Skeletal muscle tissue (tissue), 4 donors: ENCODE results near the gene IGFBP1. TPM values are rescaled to one million over a fixed set of nuclear protein-coding genes. Genes with fewer than 3 reads are reported as not detected.

ENCODE experiments used
- H3K27ac ChIP-seq: one replicate; pipeline ENCODE4 v1.7.0; 2013; ENCODE audit warnings: mild to moderate bottlenecking, low read depth, low read length, inconsistent platforms
- H3K27me3 ChIP-seq, 3 donors: one replicate each; pipeline ENCODE4 v1.7.0; 2013; ENCODE audit warnings: low read length in 3 of 3; ENCODE audit not compliant: control insufficient read depth in 3 of 3, insufficient read depth in 3 of 3
- H3K36me3 ChIP-seq, 3 donors: one replicate each; pipeline ENCODE4 v1.7.0; 2013; ENCODE audit warnings: low read length in 3 of 3; ENCODE audit not compliant: control insufficient read depth in 3 of 3, insufficient read depth in 3 of 3
- H3K4me1 ChIP-seq, 3 donors: one replicate each; pipeline ENCODE4 v1.7.0; 2013; ENCODE audit warnings: low read length in 3 of 3, mild to moderate bottlenecking in 3 of 3; ENCODE audit not compliant: control insufficient read depth in 3 of 3, insufficient read depth in 3 of 3
- H3K4me3 ChIP-seq, 3 donors: one replicate each; pipeline ENCODE4 v1.7.0; 2013; ENCODE audit warnings: low read length in 3 of 3
- H3K9ac ChIP-seq, 3 donors: one replicate each; pipeline ENCODE4 v1.7.0; 2013; ENCODE audit warnings: low read length in 3 of 3, mild to moderate bottlenecking in 3 of 3, moderate library complexity in 2 of 3, low read depth in 1 of 3
- H3K9me3 ChIP-seq, 3 donors: one replicate each; pipeline ENCODE4 v1.7.0; 2013; ENCODE audit warnings: low read length in 3 of 3; ENCODE audit not compliant: control insufficient read depth in 3 of 3
- total RNA-seq: library from RNA; depleted of rRNA; stranded (reverse); fragments of >200 nt; gene quantifications from one replicate; pipeline ENCODE4 v1.2.3, GENCODE V29; 2014
- donor health status: Osteomylitis.

IGFBP1 gene
- total RNA-seq, 1 donor from 2014 or later, result not detected

DNA sequence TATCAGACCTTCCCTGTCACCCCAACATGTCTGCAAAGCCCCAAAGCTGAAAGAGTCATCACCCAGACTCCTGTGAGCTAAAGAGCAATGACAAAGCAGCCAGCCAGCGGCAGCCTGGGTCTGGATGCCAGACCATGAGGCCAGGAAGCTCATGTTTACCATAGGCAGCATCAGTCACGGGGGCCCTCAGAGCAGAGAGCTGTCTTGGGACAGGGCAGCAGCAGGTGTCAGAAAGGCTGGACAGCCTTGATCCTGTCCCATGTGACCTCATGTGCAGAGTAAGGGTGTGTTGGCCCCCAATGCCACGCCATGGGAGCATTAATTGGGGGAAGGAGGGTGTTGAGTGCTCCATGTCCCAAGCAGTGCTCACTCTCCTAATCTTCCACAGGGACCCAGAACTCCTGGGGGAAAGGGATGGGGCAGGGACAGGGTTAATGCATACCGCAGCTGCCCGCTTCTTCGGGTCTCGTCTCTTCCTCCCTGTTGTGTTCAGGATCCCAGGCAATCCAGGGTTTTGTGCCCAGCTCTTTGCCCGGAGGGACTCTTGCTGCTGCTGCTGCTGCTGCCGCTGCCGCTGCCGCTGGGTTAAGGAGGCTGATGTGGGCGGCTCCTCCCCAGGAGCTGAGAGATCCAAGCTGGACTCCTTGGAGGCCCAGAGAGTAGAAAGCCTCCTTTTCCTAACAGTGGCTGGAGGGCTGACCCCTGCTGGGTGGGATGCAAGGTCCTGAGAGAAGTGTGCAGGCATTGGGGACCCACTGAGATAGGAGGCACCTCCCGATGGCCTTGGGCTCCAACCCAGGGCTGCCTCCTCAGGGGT is 22.5 kb upstream of the IGFBP1 start:
- no peak overlapping the region for H3K4me3 ChIP-seq
- no peak overlapping the region for H3K9ac ChIP-seq
- H3K27ac ChIP-seq, result no peak overlapping the region
- H3K4me1 ChIP-seq, result no peaks in the 10 kb centered on the region
- H3K9me3 ChIP-seq, result no peaks in the 10 kb centered on the region
- peaks cover 3 to 33% (median 24%) of the 10 kb centered on the region in 3 donors for H3K27me3 ChIP-seq
- no peaks in the 10 kb centered on the region for H3K36me3 ChIP-seq

DNA sequence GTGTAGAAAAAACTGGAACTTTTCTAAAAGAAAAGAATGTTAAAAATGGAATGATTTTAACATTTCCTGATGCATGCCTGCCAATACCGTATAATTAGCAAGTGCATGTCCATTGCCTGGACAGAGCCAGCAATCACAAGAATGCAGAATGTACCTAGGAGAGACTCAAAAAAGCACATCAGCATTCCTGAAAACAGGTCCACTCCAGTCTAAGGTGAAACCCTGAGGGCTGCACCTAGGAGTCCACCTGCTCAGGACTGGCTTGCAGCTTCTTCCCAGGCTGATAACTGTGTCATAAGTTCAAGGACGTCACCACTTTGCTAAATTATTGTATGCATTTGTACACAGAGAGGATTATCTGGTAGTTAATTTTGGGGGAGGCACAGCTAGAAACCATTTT is 20.8 kb upstream of the IGFBP1 start:
- no peaks in the 10 kb centered on the region for H3K36me3 ChIP-seq
- peaks cover 3 to 26% (median 18%) of the 10 kb centered on the region in 3 donors for H3K27me3 ChIP-seq
- H3K4me1 ChIP-seq, result no peaks in the 10 kb centered on the region
- H3K9ac ChIP-seq, result no peak overlapping the region
- no peak overlapping the region for H3K4me3 ChIP-seq
- H3K9me3 ChIP-seq, result no peaks in the 10 kb centered on the region
- no peak overlapping the region for H3K27ac ChIP-seq

DNA sequence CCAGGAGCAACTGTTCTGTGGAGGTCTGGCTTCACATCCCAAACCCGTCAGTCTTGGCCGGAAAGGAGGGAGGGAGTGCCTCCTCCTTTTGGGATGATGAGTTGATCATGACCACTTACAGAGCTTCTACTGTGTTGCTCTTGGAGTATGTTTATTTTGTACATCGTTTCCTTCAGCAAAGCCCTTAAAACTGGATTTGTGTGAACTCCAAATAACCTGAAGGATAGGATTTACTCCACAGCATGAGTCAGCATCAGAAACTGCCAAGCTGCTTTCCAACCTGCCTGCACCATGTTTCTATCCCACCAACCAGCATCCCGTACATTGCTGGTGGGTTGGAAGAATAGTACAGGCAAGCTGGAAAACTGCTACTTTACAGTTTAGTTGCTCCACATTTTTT is 18.9 kb upstream of the IGFBP1 start:
- no peak overlapping the region for H3K27ac ChIP-seq

DNA sequence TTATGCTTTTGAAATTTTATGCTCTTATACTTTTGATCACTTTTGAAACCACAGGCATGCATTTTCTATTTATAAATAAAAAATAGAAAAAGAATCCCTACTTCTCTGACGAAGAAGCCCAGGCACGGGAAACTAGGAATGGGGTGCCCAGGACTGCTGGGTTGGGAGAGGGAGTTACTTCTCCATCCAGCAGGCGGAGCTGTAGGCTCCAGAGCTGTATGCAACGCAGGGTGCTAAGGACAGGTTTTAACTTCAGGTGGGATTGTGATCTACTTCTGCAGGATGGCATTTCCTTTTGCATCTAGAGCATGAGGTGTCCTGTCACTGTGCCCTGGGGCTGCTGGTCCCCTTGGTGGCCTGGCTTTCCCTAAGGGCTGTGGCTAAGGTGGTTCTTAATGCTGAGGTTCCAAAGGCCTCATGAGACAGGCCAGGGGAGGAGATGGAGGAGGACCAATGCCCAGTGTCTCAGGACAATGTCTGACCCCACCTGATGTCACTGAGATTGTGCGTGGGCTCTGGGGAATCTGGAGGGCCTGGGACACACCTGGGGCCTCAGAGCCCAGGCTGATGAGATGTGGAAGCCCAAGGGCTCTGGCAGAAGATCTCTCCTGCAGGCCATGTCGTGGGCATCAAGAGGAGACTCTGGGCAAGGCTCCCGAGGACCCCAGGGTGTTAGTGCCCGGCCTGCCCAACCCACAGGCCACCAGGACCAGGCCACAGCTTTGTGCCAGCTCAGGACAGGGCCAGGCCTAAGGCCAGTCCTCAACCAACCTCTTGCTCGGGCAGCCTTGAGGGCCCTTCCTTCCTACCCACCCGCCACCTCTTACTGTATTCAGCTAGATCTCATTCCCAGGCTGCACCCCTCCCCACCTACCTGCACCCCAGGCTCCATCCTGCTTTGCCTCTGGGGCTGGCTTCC is 15.9 kb upstream of the IGFBP1 start:
- Histone ChIP-seq H3K27ac (no peak overlapping the region), H3K4me3 (no peak overlapping the region), H3K27me3 (no peaks in the 10 kb centered on the region), H3K36me3 (no peaks in the 10 kb centered on the region), H3K9ac (no peak overlapping the region), H3K4me1 (no peaks in the 10 kb centered on the region), H3K9me3 (no peaks in the 10 kb centered on the region)

More for the DNA sequence above, 18.9 kb upstream of the IGFBP1 start:
- H3K4me3 ChIP-seq, result no peak overlapping the region
- no peak overlapping the region for H3K9ac ChIP-seq
- no peaks in the 10 kb centered on the region for H3K9me3 ChIP-seq
- peaks cover 3 to 10% (median 6%) of the 10 kb centered on the region in 3 donors for H3K27me3 ChIP-seq
- H3K36me3 ChIP-seq, result no peaks in the 10 kb centered on the region
- H3K4me1 ChIP-seq, result no peaks in the 10 kb centered on the region

DNA sequence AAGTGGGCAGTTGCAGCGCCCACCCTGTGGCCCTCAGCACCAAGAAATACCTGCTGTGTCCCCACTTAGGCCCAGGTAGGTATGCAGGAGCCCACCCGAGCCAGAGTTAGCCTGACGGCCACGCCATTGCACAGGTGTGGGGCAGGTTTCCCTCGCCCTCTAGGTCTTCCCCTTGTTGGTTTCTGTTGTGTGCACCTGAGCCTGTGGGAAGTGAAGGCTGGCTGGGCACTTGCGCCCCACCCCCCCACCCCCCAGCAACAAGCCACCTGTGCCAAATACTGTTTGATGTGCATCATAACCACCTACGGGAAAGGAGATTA is 15.3 kb upstream of the IGFBP1 start, which contains the start of gene CCDC201:
Gene CCDC201, minus strand, starts transcription at position 48 of the 320 bp plus-strand sequence. CDS start 75 bp downstream, outside the sequence.
- H3K9ac ChIP-seq, result no peak within 1 kb of the TSS
- no peaks in the 10 kb centered on the region for H3K9me3 ChIP-seq
- no peaks in the 10 kb centered on the region for H3K4me1 ChIP-seq
- H3K36me3 ChIP-seq, result no peaks in the 10 kb centered on the region
- H3K27ac ChIP-seq, result no peak within 1 kb of the TSS
- no peak within 1 kb of the TSS for H3K4me3 ChIP-seq
- no peaks in the 10 kb centered on the region for H3K27me3 ChIP-seq

DNA sequence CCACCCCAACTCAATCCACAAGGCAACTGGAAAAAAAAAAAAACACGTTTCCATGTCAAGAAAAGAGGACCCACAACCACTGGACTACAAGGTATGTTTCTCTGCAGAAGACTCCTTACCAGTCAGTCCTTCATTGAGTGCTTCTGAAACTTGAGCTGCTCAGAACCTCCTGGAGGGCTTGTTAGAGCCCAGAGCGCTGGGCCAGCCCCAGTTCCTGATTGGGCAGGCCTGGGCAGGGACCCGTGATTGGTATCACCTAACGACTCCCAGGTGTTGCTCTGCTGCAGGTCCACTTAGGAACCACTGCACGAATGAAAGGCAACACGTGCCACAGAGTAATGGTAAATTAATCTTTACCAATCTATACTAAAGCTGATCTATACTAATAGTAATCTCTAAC is 14.9 kb upstream of the IGFBP1 start:
- no peaks in the 10 kb centered on the region for H3K27me3 ChIP-seq
- H3K4me1 ChIP-seq, result no peaks in the 10 kb centered on the region
- no peak overlapping the region for H3K27ac ChIP-seq
- H3K9me3 ChIP-seq, result peaks cover 0 to under 1% (median 0%) of the 10 kb centered on the region in 3 donors
- no peaks in the 10 kb centered on the region for H3K36me3 ChIP-seq
- H3K4me3 ChIP-seq, result no peak overlapping the region
- no peak overlapping the region for H3K9ac ChIP-seq

DNA sequence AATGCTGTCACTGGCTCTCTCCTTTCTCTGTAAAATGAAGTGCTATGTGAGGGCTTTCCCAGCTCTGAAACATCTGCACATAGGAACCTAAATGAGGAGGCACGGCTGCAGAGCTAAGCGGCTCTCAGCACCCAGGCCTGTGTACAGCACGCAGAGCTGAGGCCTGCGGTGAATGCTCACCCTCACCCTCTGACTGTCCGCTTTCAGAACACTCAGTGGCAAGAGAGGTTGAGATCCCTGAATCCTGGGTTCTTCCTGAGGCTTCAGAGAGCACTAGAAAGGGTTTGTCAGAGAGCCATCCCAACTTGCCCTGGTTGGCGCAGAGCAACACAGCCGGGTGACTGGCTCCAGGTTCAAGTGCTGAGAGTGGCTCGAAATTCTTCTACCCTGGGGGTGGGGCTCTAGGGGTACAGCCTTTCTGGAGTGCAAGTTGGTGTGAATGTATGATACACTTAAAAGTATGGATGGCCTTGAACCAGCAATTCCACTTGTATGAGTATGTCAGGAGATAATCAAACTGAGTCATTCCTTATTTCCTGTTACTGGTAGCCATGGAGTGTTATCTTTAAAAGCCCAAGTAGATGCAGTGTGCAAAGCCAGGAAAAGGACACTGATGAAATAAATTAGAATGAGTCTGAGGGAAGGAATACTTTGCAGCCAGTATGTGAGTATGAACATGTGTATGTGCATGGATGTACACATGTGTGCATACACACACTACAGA is 13.7 kb upstream of the IGFBP1 start:
- Histone ChIP-seq H3K4me1 (no peaks in the 10 kb centered on the region), H3K9me3 (peaks cover 0 to 2% (median 0%) of the 10 kb centered on the region in 3 donors), H3K36me3 (no peaks in the 10 kb centered on the region), H3K27me3 (no peaks in the 10 kb centered on the region), H3K9ac (no peak overlapping the region), H3K4me3 (no peak overlapping the region), H3K27ac (no peak overlapping the region)

DNA sequence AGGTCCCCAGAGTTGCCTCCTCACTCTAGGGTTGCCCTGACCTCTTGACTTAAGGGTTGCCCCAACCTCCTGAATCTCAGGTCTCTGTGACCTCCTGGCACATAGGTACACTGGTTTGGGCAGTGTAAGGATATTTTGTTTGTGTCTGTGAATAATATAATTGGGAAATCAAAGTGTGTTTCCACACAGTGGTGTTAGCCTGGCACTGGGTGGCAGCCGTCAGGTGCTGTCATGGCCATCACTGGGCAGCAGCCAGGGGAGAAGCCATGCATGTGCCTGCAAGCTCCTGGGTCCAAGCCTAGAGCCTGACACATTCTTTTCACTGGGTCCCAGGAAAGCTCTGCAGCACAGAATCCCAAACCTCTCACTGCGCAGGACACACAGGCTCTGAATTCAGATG is 11.8 kb upstream of the IGFBP1 start:
- Histone ChIP-seq H3K27ac (no peak overlapping the region), H3K4me1 (no peaks in the 10 kb centered on the region), H3K36me3 (no peaks in the 10 kb centered on the region), H3K4me3 (no peak overlapping the region), H3K9ac (no peak overlapping the region), H3K27me3 (no peaks in the 10 kb centered on the region), H3K9me3 (peaks cover 0 to 2% (median 0%) of the 10 kb centered on the region in 3 donors)

DNA sequence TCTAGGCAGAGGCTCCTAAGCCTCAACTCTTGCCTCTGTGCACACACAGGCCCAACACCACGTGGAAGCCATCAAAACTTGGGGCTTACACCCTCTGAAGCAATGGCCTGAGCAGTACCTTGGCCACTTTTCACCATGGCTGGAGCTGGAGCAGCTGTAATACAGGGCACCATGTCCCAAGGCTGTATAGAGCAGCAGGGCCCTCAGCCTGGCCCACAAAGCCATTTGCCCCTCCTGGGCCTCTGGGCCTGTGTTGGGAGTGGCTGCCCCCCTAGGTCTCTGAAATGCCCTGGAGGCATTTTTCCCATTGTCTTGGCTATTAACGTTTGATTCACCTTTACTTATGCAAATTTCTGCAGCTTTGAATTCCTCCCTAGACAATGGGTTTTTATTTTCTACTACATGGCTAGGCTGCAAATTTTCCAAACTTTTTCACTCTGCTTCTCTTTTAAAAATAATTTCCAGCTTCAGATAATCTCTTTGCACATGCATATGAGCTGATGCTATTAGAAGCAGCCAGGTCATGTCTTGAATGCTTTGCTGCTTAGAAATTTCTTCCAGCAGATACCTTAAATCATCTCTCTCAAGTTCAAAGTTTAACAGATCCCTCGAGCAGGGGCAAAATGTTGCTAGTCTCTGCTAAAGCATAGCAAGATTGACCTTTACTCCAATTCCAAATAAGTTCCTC is 9.7 kb upstream of the IGFBP1 start:
- Histone ChIP-seq H3K27me3 (peaks cover 0 to 2% (median 0%) of the 10 kb centered on the region in 3 donors), H3K9ac (no peak overlapping the region), H3K36me3 (no peaks in the 10 kb centered on the region), H3K9me3 (peaks cover 0 to 2% (median 0%) of the 10 kb centered on the region in 3 donors), H3K4me3 (no peak overlapping the region), H3K27ac (no peak overlapping the region), H3K4me1 (no peaks in the 10 kb centered on the region)
